ENCODE data around the gene TOM1.
"Not testable (repeated sequence)": the region's sequence is repeated elsewhere in the genome, so short reads cannot be mapped to it uniquely, and the experiment has no call there.

TOM1 gene

DNA sequence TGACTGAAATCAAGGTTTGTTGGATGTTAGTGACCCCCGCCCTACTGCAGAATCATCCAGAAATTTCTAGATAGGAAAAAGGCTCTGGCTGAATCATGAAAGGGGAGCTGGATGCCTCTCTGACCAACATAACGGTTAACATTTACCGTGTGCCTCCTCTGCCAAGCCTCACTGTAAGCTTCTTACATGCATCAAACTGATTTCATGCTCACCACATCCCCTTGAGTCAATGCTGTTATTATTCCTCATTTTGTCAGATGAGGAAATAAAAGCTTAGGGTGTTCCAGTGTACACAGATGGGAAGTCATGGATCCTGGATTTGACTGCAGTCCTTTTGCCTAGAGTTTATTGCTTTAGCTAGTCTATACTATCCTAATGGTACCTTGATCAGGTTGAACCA lies 75.3 kb downstream of the TOM1 start:
- DNase-seq (ENCODE audit: low spot score), result no peak

DNA sequence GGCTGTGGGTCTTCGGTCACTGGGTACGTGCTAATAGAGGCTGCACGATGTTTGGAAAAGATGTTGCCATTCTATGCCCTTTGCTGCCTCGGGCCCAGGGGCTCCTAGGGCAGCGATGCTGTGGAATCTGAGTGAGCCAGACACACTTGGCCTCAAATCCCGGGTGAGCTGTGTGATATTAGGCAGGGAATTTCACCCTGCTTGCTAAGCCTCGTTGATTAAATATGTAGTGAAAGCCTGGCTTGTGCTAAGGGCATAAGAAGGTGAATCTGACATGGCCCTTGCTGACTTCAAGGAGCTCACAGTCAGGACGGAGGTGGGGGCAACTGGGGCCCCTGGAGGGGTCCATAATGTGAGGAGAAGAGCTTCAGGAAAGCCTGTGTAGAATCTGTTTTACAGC lies 75.8 kb downstream of the TOM1 start:
- no peak for DNase-seq (ENCODE audit: low spot score)

DNA sequence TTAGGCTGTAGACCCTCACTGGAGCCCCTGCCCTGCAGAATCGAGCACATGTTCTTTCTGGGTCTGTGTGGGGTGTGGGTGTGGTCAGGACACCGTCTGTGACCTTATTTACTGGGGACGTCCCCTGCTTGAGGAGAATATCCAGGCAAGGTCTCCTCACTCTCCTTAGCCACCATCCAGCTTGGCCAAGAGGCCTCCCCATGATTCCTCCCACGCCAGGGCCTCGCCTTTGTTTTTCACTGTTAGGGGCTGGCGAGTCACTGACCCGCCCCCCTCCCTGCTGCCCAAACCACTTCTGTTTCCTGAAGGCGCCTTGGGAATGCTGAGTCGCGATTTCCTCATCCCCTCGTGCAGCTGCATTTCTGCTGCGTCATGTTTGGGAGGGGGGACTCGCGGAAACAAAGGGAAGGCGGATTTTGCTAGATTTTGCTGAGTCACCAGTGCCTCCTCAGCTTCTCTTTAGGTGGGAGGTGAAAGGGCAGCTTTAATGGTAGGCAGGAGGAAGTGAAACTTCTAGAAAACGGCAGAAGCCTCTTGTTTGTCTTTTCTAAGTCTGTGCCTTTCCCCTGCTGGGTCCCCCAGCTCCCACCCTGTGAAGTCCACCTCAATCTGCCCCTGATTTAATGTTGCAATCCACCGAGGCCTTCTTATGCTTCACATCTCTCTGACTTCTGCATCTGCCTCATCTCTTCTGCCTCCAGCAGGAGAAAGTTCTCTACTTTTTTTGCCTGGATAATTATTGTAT lies 77.2 kb downstream of the TOM1 start:
- peak; percentile 95 for DNase-seq (ENCODE audit: low spot score)

- DNase-seq (ENCODE audit: low spot score), result no peak
Measured at GRCh38 chr22:35377735-35378134, 78.0 kb downstream of the TOM1 start.

GRCh38 chr22:35378621-35379020 lies 78.9 kb downstream of the TOM1 start:
- no peak for DNase-seq (ENCODE audit: low spot score)

- no peak for DNase-seq (ENCODE audit: low spot score)
Measured at GRCh38 chr22:35379146-35379993, 79.7 kb downstream of the TOM1 start.

- no peak for DNase-seq (ENCODE audit: low spot score)
Measured at GRCh38 chr22:35380013-35380412, 80.3 kb downstream of the TOM1 start.

DNA sequence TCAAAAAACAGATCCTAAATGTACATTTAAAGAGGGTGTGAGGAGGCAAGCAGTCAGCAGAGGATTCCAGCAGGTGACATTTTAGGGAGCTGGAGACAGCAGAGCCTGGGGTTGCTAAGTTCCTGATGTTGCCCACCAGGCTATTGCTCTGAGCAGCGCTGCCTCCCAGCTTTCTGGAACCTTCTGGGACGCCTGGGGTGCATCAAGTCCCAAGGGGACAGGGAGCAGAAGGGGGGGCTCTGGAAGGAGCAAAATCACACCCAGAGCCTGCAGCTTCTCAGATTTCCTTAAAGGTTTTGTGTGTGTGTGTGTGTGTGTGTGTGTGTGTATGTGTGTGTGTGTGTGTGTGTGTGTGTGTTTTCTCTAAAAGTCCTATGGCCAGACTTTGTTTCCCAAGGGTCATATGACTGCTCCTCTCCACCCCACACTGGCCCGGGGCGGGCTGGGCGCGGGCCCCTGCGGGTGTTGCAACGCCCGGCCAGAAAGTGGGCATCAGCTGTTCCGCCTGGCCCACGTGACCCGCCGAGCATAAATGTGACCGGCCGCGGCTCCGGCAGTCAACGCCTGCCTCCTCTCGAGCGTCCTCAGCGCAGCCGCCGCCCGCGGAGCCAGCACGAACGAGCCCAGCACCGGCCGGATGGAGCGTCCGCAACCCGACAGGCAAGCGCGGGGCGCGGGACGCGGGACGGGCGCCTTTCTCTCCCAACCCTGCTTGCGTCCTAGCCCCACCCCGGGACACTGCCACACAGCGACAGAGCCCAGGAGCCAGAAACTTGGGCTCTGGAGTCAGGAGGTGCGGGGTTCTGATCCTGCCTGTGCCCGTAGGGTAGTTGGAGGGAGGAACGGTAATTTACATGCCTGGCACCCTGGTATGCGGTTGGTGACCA lies 81.1 kb downstream of the TOM1 start, which contains the start of gene HMOX1:
Gene HMOX1 (plus strand): TSS at position 560 of the 887 bp plus-strand sequence. CDS start 78 bp downstream, at position 638.
- DNase-seq (ENCODE audit: low spot score), result peak; percentile 91

DNA sequence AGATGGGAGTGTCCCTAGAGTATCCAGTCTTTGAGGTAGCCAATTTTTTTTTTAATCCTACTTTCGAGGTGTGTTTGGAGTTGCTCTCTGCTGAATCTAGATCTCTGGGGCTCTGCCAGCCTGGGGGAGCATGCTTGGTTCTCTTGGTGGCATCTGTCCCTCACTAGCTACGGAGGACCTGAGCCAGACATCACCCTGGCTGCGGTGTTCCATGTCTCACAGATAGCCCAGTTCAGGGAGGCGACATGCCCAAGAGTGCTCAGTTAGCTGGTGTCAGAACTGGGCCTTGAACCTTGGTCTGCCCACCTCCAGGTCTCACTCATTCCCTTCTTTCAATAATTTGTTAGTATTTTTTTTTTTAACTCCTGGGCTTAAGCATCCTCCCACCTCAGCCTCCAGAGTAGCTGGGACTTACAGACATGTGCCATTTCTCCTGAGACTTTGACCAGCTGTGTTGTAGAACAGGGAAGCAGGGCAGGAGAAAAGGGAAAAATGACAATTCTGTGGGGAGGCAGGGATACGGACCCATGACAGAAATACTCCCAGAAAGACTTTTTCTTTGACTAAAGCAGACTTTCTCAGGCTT lies 81.8 kb downstream of the TOM1 start:
- DNase-seq (ENCODE audit: low spot score), result peak; percentile 19

- no peak for DNase-seq (ENCODE audit: low spot score)
Measured at GRCh38 chr22:35383679-35384071, 84.0 kb downstream of the TOM1 start.

GRCh38 chr22:35384527-35384926 lies 84.8 kb downstream of the TOM1 start:
- DNase-seq (ENCODE audit: low spot score), result no peak

GRCh38 chr22:35384975-35385588 lies 85.4 kb downstream of the TOM1 start:
- DNase-seq (ENCODE audit: low spot score), result no peak

- no peak for DNase-seq (ENCODE audit: low spot score)
Measured at GRCh38 chr22:35386670-35387288, 87.1 kb downstream of the TOM1 start.

DNA sequence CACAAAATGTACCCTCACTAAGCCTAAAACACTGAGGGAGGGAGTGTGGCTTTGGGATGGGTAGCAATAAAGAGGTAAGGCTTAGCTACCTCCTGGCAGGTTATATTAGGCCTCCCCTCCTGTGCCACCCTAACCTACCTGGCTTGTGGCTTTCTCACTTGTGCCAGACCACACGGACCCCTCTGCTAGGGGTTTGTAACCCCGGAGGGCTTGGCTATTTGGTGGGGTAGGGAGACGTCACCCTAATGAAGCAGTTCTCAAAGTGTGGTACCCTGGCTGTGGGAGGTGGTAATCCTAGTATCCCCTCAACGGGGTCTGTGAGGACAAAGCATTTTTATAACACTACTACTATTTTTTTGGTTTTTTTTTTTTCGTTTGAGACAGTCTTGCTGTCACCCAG lies 91.2 kb downstream of the TOM1 start:
- no peak for DNase-seq (ENCODE audit: low spot score)

DNA sequence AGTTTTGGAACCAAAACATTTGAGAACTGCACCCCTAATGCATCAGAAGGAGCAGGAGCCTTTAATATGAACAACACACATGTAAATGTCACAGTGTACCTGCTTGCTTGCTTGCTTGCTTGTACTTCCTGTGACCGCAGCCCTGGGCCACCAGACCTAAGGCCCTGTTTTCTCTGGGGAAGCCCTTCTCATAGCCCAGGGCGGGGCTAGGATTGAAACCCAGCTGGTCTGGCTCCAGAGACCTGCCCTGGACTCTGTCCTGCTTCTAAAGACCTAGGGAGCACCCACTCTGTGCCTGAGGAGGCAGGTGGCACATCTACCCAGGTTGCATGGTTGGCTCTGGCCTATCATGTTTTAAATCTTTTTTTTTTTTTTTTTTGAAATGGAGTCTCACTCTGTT lies 92.7 kb downstream of the TOM1 start:
- no peak for DNase-seq (ENCODE audit: low spot score)

DNA sequence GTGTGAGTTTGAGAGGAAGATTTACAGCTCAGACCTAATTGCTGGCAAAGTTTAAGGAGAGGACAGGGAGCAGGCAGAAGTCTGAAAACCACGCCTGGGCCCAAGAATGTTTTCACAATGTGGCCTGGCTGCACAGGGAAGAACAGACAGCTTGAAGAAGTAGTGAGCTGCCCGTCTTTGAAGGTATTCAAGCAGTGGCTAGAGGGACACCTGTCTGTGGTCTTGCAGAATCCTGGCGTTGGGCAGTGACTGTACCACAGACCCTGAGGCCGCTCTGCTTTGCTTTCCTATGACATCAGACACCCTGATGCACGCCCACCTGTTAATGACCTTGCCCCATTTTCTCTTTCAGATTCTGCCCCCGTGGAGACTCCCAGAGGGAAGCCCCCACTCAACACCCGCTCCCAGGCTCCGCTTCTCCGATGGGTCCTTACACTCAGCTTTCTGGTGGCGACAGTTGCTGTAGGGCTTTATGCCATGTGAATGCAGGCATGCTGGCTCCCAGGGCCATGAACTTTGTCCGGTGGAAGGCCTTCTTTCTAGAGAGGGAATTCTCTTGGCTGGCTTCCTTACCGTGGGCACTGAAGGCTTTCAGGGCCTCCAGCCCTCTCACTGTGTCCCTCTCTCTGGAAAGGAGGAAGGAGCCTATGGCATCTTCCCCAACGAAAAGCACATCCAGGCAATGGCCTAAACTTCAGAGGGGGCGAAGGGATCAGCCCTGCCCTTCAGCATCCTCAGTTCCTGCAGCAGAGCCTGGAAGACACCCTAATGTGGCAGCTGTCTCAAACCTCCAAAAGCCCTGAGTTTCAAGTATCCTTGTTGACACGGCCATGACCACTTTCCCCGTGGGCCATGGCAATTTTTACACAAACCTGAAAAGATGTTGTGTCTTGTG lies 93.7 kb downstream of the TOM1 start:
- DNase-seq (ENCODE audit: low spot score), result no peak

DNA sequence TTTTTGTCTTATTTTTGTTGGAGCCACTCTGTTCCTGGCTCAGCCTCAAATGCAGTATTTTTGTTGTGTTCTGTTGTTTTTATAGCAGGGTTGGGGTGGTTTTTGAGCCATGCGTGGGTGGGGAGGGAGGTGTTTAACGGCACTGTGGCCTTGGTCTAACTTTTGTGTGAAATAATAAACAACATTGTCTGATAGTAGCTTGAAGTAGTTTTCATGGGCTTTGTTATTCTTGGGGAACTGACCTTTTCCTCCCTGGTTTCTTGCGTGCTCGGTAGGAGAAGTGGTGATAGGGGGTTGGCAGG lies 94.3 kb downstream of the TOM1 start:
- no peak for DNase-seq (ENCODE audit: low spot score)

DNA sequence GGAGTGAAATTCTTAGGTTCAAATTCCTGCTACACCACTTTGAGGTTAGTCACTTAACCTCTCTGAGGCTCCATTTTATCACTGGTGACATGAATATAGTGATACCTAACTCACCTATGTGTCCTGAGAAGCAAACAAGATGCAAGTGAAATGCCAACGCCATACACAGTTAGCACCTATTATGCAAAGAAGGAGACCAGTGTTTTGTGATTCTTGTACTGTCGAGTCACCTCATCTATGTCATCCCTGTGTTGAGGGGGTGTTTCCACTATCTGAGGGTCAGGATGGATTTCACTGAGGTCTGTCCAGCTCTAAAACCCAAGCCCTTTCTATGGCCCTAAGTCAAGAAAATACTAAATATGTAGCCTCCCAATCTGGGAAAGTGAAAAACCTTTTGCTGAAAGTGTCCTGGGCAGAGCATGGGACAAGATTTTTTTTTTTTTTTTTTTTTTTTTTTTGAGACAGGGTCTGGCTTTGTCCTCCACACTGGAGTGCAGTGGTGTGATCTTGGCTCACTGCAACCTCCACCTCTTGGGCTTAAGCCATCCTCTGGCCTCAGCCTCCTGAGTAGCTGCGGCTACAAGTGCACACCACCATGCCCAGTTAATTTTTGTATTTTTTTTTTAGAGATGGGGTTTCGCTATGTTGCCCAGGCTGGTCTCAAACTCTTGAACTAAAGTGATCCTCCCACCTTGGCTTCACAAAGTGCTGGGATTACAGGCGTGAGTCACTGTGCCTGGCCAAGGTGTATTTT lies 95.3 kb downstream of the TOM1 start:
- no peak for DNase-seq (ENCODE audit: low spot score)

GRCh38 chr22:35396622-35397021 lies 96.9 kb downstream of the TOM1 start:
- not testable (repeated sequence) for DNase-seq (ENCODE audit: low spot score)
